MM.1S (cell line): Measurements from ENCODE around the gene SLC5A9.
"Not testable (repeated sequence)": the region's sequence is repeated elsewhere in the genome, so short reads cannot be mapped to it uniquely, and the experiment has no call there.

Experiments
- DNase-seq: peaks from one replicate; pipeline ENCODE4 v3.0.0-alpha.2; 2015
- H2AFZ ChIP-seq: fragments of 300-600 bp; sonication (generic); 2 replicates; pipeline ENCODE4 v1.6.0; 2016; ENCODE audit warnings: antibody characterized with exemption, low read length
- H3F3A ChIP-seq: fragments of 300-600 bp; sonication (generic); 2 replicates; pipeline ENCODE4 v1.6.1; 2016; ENCODE audit warnings: mild to moderate bottlenecking, antibody characterized with exemption, low read length, moderate library complexity, mixed read lengths; ENCODE audit not compliant: insufficient read depth
- H3K27ac ChIP-seq: fragments of 300-600 bp; sonication (generic); 2 replicates; pipeline ENCODE4 v1.5.1; 2016; ENCODE audit warnings: mild to moderate bottlenecking, low read length
- H3K27me3 ChIP-seq: fragments of 300-600 bp; sonication (generic); replicated peaks from 2 replicates; pipeline ENCODE4 v1.6.0; 2016; ENCODE audit warnings: low read length; ENCODE audit not compliant: insufficient read depth
- H3K36me3 ChIP-seq: fragments of 300-600 bp; sonication (generic); replicated peaks from 2 replicates; pipeline ENCODE4 v1.6.1; 2016; ENCODE audit warnings: mild to moderate bottlenecking, low read length, mixed read lengths; ENCODE audit not compliant: insufficient read depth
- H3K4me1 ChIP-seq: fragments of 300-600 bp; sonication (generic); 2 replicates; pipeline ENCODE4 v1.6.1; 2016; ENCODE audit warnings: low read length, mixed read lengths
- H3K4me2 ChIP-seq: fragments of 300-600 bp; sonication (generic); 2 replicates; pipeline ENCODE4 v1.6.0; 2016; ENCODE audit warnings: low read depth, low read length
- H3K4me3 ChIP-seq: fragments of 300-600 bp; sonication (generic); 2 replicates; pipeline ENCODE4 v1.5.1; 2016; ENCODE audit warnings: low read length, mixed read lengths
- H3K79me2 ChIP-seq: fragments of 300-600 bp; sonication (generic); 2 replicates; pipeline ENCODE4 v1.6.1; 2016; ENCODE audit warnings: mixed run types, low read length, mixed read lengths
- H3K9ac ChIP-seq: fragments of 300-600 bp; sonication (generic); 2 replicates; pipeline ENCODE4 v1.6.1; 2016; ENCODE audit warnings: low read length, mixed read lengths
- H3K9me2 ChIP-seq: fragments of 300-600 bp; sonication (generic); replicated peaks from 2 replicates; pipeline ENCODE4 v1.6.1; 2016; ENCODE audit warnings: mild to moderate bottlenecking, low read length, mixed read lengths; ENCODE audit not compliant: insufficient read depth
- H3K9me3 ChIP-seq: fragments of 300-600 bp; sonication (generic); replicated peaks from 2 replicates; pipeline ENCODE4 v1.6.1; 2016; ENCODE audit warnings: mild to moderate bottlenecking, low read length, mixed read lengths; ENCODE audit not compliant: insufficient read depth
- H4K20me1 ChIP-seq: fragments of 300-600 bp; sonication (generic); 2 replicates; pipeline ENCODE4 v1.6.1; 2016; ENCODE audit warnings: mild to moderate bottlenecking, low read length, moderate library complexity, mixed read lengths; ENCODE audit not compliant: insufficient read depth
- CTCF ChIP-seq: fragments of 300-600 bp; sonication (generic); IDR thresholded peaks from 2 replicates; pipeline ENCODE4 v1.5.1; 2016; ENCODE audit warnings: antibody characterized with exemption, low read length, mixed read lengths
- EZH2 ChIP-seq: fragments of 300-600 bp; sonication (generic); optimal IDR thresholded peaks from 2 replicates; pipeline ENCODE3; 2017; ENCODE audit warnings: low read depth, mild to moderate bottlenecking, antibody characterized with exemption, low read length, mixed read lengths
- EZH2phosphoT487 ChIP-seq: fragments of 300-600 bp; sonication (generic); IDR thresholded peaks from 2 replicates; pipeline ENCODE4 v1.6.1; 2018; ENCODE audit warnings: antibody characterized with exemption, low read length

SLC5A9 gene

GRCh38 chr1:48263041-48263440 is 40.5 kb downstream of the SLC5A9 start:
- no peaks in the 10 kb centered on the region for H3K9me3 ChIP-seq
- H3K36me3 ChIP-seq: no peaks in the 10 kb centered on the region
- H2AFZ ChIP-seq: no peak overlapping the region
- no peaks in the 10 kb centered on the region for H3K4me1 ChIP-seq
- no peak for TF ChIP-seq EZH2
- no peak overlapping the region for H3K27ac ChIP-seq
- no peaks in the 10 kb centered on the region for H3K9me2 ChIP-seq
- H3K9ac ChIP-seq: no peak overlapping the region
- H3K4me2 ChIP-seq: no peak overlapping the region
- no peak for DNase-seq
- no peaks in the 10 kb centered on the region for H4K20me1 ChIP-seq
- H3F3A ChIP-seq: no peaks in the 10 kb centered on the region
- H3K4me3 ChIP-seq: no peak overlapping the region
- H3K27me3 ChIP-seq: no peaks in the 10 kb centered on the region
- no peaks in the 10 kb centered on the region for H3K79me2 ChIP-seq

- Histone ChIP-seq H3F3A (no peaks in the 10 kb centered on the region), H3K4me3 (no peak overlapping the region), H3K36me3 (no peaks in the 10 kb centered on the region), H2AFZ (no peak overlapping the region), H3K9me3 (no peaks in the 10 kb centered on the region), H3K4me2 (no peak overlapping the region), H3K9me2 (no peaks in the 10 kb centered on the region), H4K20me1 (no peaks in the 10 kb centered on the region), H3K9ac (no peak overlapping the region), H3K79me2 (no peaks in the 10 kb centered on the region), H3K27ac (no peak overlapping the region), H3K4me1 (no peaks in the 10 kb centered on the region), H3K27me3 (no peaks in the 10 kb centered on the region)
- TF ChIP-seq EZH2phosphoT487: no peak
- no peak for TF ChIP-seq CTCF
- no peak for TF ChIP-seq EZH2
- DNase-seq: no peak
These were observed 44.1 kb downstream of the SLC5A9 start for GRCh38 chr1:48266576-48266975.

GRCh38 chr1:48277437-48277836 is 54.9 kb downstream of the SLC5A9 start:
- H3K4me2 ChIP-seq, H3K9ac ChIP-seq, H3K4me1 ChIP-seq, DNase-seq, H4K20me1 ChIP-seq, H3K27ac ChIP-seq, H3K9me2 ChIP-seq, H3K9me3 ChIP-seq, H3K27me3 ChIP-seq, H3K4me3 ChIP-seq, H2AFZ ChIP-seq, H3K36me3 ChIP-seq, H3K79me2 ChIP-seq, H3F3A ChIP-seq: not testable (repeated sequence)

GRCh38 chr1:48282329-48282728 is 59.8 kb downstream of the SLC5A9 start:
- not testable (repeated sequence) for H3K79me2 ChIP-seq, DNase-seq, H3K36me3 ChIP-seq, H3K9me3 ChIP-seq, H4K20me1 ChIP-seq, H2AFZ ChIP-seq, H3K4me1 ChIP-seq, H3K9ac ChIP-seq, H3F3A ChIP-seq, H3K27me3 ChIP-seq, H3K27ac ChIP-seq, H3K4me3 ChIP-seq, H3K9me2 ChIP-seq, H3K4me2 ChIP-seq

GRCh38 chr1:48284696-48285420 is 62.3 kb downstream of the SLC5A9 start:
- H3K27me3 ChIP-seq, H3K9me3 ChIP-seq, H2AFZ ChIP-seq, DNase-seq, H3K4me2 ChIP-seq, H3K36me3 ChIP-seq, H3K27ac ChIP-seq, H3K9ac ChIP-seq, H3K4me3 ChIP-seq, H3K79me2 ChIP-seq, H4K20me1 ChIP-seq, H3K4me1 ChIP-seq, H3K9me2 ChIP-seq, H3F3A ChIP-seq: not testable (repeated sequence)
